Activated CD8-positive, alpha-beta T cell treated with anti-CD3 and anti-CD28 coated beads for 36 hours (primary cell): ENCODE results near the gene GPX1. TPM values are rescaled to one million over a fixed set of nuclear protein-coding genes. Genes with fewer than 3 reads are reported as not detected.

ENCODE experiments used
- ATAC-seq: fragments of 200-7000 bp; cut with Tn5 transposase; one replicate; pipeline ENCODE4 v1.10.0; 2021; ENCODE audit warnings: mild to moderate bottlenecking, moderate library complexity
- CTCF ChIA-PET: fragments of 350-600 bp; sonication (Branson Sonifier 250); formaldehyde crosslinking; loops from one replicate; lab custom pipeline; 2021; ENCODE audit warnings: antibody characterized with exemption; lab: Charles Lee
- POLR2A ChIA-PET: fragments of 350-600 bp; sonication (Branson Sonifier 250); formaldehyde crosslinking; loops from one replicate; lab custom pipeline; 2021; ENCODE audit warnings: antibody characterized with exemption; lab: Charles Lee
- DNase-seq: peaks from one replicate; pipeline ENCODE4 v3.0.0-alpha.2; 2020
- H3K27ac Mint-ChIP-seq: one replicate; pipeline ENCODE4 v1.8.0; 2021; ENCODE audit warnings: mild to moderate bottlenecking, mixed read lengths
- H3K27me3 Mint-ChIP-seq: one replicate; pipeline ENCODE4 v1.8.0; 2021; ENCODE audit warnings: mixed read lengths
- H3K36me3 Mint-ChIP-seq: one replicate; pipeline ENCODE4 v1.8.0; 2021; ENCODE audit warnings: low read depth, mixed read lengths
- H3K4me1 Mint-ChIP-seq: one replicate; pipeline ENCODE4 v1.8.0; 2021; ENCODE audit warnings: low read depth, mixed read lengths
- H3K4me3 Mint-ChIP-seq: one replicate; pipeline ENCODE4 v1.8.0; 2021; ENCODE audit warnings: mild to moderate bottlenecking, moderate library complexity, mixed read lengths
- H3K9me3 Mint-ChIP-seq: one replicate; pipeline ENCODE4 v1.8.0; 2021; ENCODE audit warnings: mixed read lengths
- intact Hi-C: fragments of 100-400 bp; cut with micrococcal nuclease; formaldehyde crosslinking; loops from one replicate; pipeline ENCODE4 v1.10.0; 2022
- total RNA-seq, 2 experiments: library from RNA; stranded (reverse); gene quantifications; one replicate each; pipeline ENCODE4 v1.2.3, GENCODE V29; 2021
- TF ChIP-seq, protein P1 (sequence below): fragments of 200-600 bp; IDR thresholded peaks from one replicate; pipeline ENCODE4 v1.8.0; 2022; ENCODE audit warnings: antibody characterized with exemption, mild to moderate bottlenecking

Gene GPX1
- total RNA-seq, 2 experiments from 2014 or later, result 201 to 202 TPM

DNA sequence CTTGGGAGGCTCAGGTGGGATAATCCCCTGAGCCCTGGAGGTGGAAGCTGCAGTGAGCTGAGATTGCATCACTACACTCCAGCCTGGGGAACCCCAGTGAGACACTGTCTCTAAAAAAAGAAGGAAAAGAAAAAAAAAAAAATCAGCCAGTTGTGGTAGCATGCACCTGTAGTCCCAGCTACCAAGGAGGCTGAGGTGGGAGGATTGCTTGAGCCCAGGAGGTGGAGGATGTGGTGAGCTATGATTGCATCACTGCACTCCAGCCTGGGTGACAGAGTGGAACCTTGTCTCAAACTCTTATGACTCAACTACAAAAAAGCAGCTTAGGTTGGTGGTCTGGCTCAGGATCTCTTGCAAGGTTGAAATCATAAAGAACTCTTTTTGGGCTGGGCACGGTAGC is 19.3 kb upstream of the GPX1 start:
- CTCF ChIA-PET, result interaction anchor here (1.2 kb wide), 1 partner anchor 11 kb away, joined by 5 read pairs; no protein-coding TSS in a partner anchor
- intact Hi-C loops, result no loop called here
- H3K36me3 Mint-ChIP-seq, result peaks cover 44% of the 10 kb centered on the region
- H3K4me3 Mint-ChIP-seq, result no peak overlapping the region
- H3K4me1 Mint-ChIP-seq, result peaks cover 33% of the 10 kb centered on the region
- TF ChIP-seq, protein P1, sequence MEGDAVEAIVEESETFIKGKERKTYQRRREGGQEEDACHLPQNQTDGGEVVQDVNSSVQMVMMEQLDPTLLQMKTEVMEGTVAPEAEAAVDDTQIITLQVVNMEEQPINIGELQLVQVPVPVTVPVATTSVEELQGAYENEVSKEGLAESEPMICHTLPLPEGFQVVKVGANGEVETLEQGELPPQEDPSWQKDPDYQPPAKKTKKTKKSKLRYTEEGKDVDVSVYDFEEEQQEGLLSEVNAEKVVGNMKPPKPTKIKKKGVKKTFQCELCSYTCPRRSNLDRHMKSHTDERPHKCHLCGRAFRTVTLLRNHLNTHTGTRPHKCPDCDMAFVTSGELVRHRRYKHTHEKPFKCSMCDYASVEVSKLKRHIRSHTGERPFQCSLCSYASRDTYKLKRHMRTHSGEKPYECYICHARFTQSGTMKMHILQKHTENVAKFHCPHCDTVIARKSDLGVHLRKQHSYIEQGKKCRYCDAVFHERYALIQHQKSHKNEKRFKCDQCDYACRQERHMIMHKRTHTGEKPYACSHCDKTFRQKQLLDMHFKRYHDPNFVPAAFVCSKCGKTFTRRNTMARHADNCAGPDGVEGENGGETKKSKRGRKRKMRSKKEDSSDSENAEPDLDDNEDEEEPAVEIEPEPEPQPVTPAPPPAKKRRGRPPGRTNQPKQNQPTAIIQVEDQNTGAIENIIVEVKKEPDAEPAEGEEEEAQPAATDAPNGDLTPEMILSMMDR, result no peak
- H3K27me3 Mint-ChIP-seq, result no peaks in the 10 kb centered on the region
- no peaks in the 10 kb centered on the region for H3K9me3 Mint-ChIP-seq
- POLR2A ChIA-PET, result interaction anchor here (0.6 to 2.4 kb wide), 4 partner anchors 15 to 251 kb away, joined by 4 to 9 read pairs (median 4); partner anchors contain the start of gene USP4
- ATAC-seq (peak; percentile 95), DNase-seq (peak; percentile 87)
- peak overlapping the region; percentile 89 for H3K27ac Mint-ChIP-seq

DNA sequence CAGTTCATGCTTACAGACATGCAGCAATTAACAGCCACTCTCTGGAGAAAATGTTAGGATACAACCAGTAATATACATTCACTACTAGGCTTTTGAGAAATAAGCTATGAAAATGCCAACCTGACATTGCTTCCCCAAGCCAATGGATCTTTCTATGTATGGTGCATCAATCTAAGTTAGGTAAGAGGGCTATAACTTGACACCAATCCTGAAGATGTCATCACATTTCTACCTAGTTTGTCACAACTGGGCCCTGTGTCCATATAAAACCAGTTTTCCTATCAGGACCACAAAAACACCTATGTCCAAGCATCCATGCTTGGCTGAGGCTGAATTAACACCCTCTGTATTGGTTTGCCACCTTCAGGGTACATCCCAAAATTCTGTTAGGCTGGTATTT is 13.8 kb upstream of the GPX1 start:
- CTCF ChIA-PET, result no interaction called here
- POLR2A ChIA-PET, result interaction anchor here (0.7 to 0.9 kb wide), 2 partner anchors 30 to 279 kb away, joined by 3 read pairs; no protein-coding TSS in a partner anchor
- Mint-ChIP-seq H3K9me3 (no peaks in the 10 kb centered on the region), H3K27me3 (no peaks in the 10 kb centered on the region), H3K27ac (peak overlapping the region; percentile 44), H3K36me3 (peaks cover 55% of the 10 kb centered on the region), H3K4me1 (peaks cover 23% of the 10 kb centered on the region), H3K4me3 (no peak overlapping the region)
- intact Hi-C loops, result no loop called here
- ATAC-seq (no peak), DNase-seq (no peak)
- TF ChIP-seq, protein P1, result no peak

DNA sequence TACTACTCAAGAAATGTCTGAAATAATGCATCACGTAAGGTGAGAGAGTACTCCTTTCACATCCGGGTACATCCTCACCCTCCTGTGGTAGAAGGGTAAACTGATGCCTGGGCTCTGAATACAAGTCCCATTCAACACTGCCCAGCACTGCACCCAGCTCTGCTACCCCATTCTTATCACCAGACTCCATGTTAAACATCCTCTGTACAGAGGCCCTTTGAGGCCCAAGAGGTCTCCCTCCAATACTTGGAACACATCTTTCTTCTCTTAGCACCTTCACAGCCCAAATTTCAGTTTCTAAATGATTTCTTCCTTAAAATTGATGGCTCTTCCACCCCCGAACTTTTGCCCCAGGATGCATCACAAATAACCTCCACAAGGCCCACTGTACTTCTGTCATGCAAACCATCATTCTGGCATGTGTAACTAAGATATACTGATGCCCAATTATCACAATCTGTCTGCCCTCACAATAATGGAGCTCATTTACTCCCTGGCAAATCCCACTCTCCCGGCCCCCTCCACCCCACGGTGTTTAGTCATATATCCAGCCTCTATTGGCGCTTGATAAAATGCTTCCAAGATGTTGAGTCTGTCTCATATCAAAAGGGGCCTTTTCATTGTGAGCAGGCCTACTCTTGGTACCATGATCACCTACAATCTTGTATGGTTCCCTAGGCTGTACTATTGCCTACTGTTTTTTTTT is 12.6 kb upstream of the GPX1 start:
- Mint-ChIP-seq H3K4me3 (no peak overlapping the region), H3K36me3 (peaks cover 64% of the 10 kb centered on the region), H3K9me3 (no peaks in the 10 kb centered on the region), H3K4me1 (peaks cover 22% of the 10 kb centered on the region), H3K27ac (peak overlapping the region; percentile 63), H3K27me3 (no peaks in the 10 kb centered on the region)
- CTCF ChIA-PET, result no interaction called here
- TF ChIP-seq, protein P1, result no peak
- POLR2A ChIA-PET, result interaction anchor here (0.8 to 0.9 kb wide), 2 partner anchors 13 to 29 kb away, joined by 3 read pairs; no protein-coding TSS in a partner anchor
- DNase-seq (no peak), ATAC-seq (peak; percentile 42)
- intact Hi-C loops, result no loop called here

DNA sequence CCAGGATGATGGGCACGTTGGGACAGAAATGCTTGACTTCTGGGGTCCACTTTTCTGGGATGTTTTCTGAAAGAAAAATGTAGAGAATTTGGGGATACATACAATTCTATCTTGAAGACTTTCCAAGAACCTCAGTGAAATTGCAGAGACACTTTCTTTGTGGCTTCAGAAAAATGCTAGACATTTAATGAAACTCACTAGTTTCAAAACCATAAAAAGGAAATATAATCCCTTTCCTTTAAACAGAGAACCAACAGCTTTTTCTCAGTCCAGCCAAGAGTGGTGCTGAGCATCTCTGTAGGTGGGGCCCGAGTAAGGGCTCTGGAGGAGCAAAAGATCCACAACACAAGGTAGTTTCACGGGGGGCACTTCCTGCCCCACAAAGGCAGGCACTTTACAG is 4.4 kb upstream of the GPX1 start:
- H3K4me3 Mint-ChIP-seq, result no peak overlapping the region
- intact Hi-C loops, result no loop called here
- peaks cover 59% of the 10 kb centered on the region for H3K36me3 Mint-ChIP-seq
- H3K27ac Mint-ChIP-seq, result peak overlapping the region; percentile 69
- no peak for ATAC-seq
- ChIA-PET CTCF (no interaction called here), POLR2A (interaction anchor here (0.6 to 1.1 kb wide), 2 partner anchors 24 to 47 kb away, joined by 3 to 4 read pairs; no protein-coding TSS in a partner anchor)
- TF ChIP-seq, protein P1, result no peak
- no peaks in the 10 kb centered on the region for H3K27me3 Mint-ChIP-seq
- H3K4me1 Mint-ChIP-seq, result peaks cover 16% of the 10 kb centered on the region
- DNase-seq, result no peak
- H3K9me3 Mint-ChIP-seq, result no peaks in the 10 kb centered on the region

DNA sequence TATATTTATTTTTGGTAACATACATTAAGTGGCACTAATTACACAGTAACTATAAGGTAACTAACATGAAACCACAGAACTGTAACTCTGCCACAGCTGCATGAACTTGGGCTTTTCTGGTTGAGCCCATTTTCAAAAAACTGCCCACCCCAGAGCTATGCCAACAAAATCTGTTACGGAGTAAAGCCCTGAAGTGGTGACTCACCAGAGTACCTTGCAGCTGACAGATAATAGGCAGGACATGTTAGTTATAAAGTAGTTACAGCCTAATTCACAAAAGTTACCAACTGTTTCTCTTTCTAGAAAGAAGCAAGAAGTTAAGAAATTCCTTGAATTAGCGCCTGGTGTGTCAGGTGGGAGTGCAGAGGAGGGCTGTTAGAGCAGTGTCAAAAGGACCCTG is 1.5 kb upstream of the GPX1 start:
- Mint-ChIP-seq H3K4me3 (peak overlapping the region; percentile 88), H3K4me1 (peaks cover 23% of the 10 kb centered on the region), H3K27me3 (no peaks in the 10 kb centered on the region), H3K27ac (peak overlapping the region; percentile 90), H3K9me3 (no peaks in the 10 kb centered on the region), H3K36me3 (peaks cover 63% of the 10 kb centered on the region)
- ChIA-PET POLR2A (interaction anchor here (1.1 to 3.1 kb wide), 5 partner anchors 14 to 239 kb away, joined by 3 to 18 read pairs (median 6); partner anchors contain the start of genes RHOA, TCTA, USP19 and USP4), CTCF (interaction anchor here (1.1 to 2.7 kb wide), 3 partner anchors 20 to 90 kb away, joined by 3 to 18 read pairs (median 6); partner anchors contain the start of gene USP4)
- TF ChIP-seq, protein P1, result no peak
- intact Hi-C loops, result no loop called here
- DNase-seq (no peak), ATAC-seq (no peak)
